OCI-LY1 (cell line): Measurements from ENCODE around the gene TROAP.
"Not testable (repeated sequence)": the region's sequence is repeated elsewhere in the genome, so short reads cannot be mapped to it uniquely, and the experiment has no call there.

Source experiments
- H2AFZ ChIP-seq: fragments of 200-600 bp; sonication (generic), shearing (Covaris generic); 2 replicates; pipeline ENCODE4 v1.6.0; 2014; ENCODE audit warnings: antibody characterized with exemption, mild to moderate bottlenecking, low read length
- H3F3A ChIP-seq: fragments of 200-600 bp; sonication (generic), shearing (Covaris generic); 2 replicates; pipeline ENCODE4 v1.6.0; 2014; ENCODE audit warnings: mild to moderate bottlenecking, antibody characterized with exemption, low read length, moderate library complexity; ENCODE audit not compliant: insufficient read depth
- H3K27ac ChIP-seq: fragments of 200-600 bp; sonication (generic); 2 replicates; pipeline ENCODE4 v1.5.1; 2014; ENCODE audit warnings: low read length, mixed run types, mild to moderate bottlenecking, low read depth; ENCODE audit not compliant: poor library complexity, severe bottlenecking
- H3K27me3 ChIP-seq: fragments of 200-600 bp; sonication (generic); 2 replicates; pipeline ENCODE4 v1.6.0; 2014; ENCODE audit warnings: antibody characterized with exemption, mild to moderate bottlenecking, low read length, moderate library complexity; ENCODE audit not compliant: insufficient read depth
- H3K36me3 ChIP-seq: fragments of 200-600 bp; sonication (generic); 2 replicates; pipeline ENCODE4 v1.6.1; 2014; ENCODE audit warnings: mild to moderate bottlenecking, antibody characterized with exemption, low read length, moderate library complexity, mixed read lengths; ENCODE audit not compliant: insufficient read depth
- H3K4me1 ChIP-seq: fragments of 200-600 bp; sonication (generic); 2 replicates; pipeline ENCODE4 v1.5.1; 2014; ENCODE audit warnings: mild to moderate bottlenecking, low read length, moderate library complexity; ENCODE audit not compliant: insufficient read depth, severe bottlenecking
- H3K4me2 ChIP-seq: fragments of 200-600 bp; sonication (generic), shearing (Covaris generic); 2 replicates; pipeline ENCODE4 v1.6.1; 2014; ENCODE audit warnings: low read length
- H3K4me3 ChIP-seq: fragments of 200-600 bp; sonication (generic); 2 replicates; pipeline ENCODE4 v1.5.1; 2014; ENCODE audit warnings: low read length, low read depth, mild to moderate bottlenecking, mixed read lengths; ENCODE audit not compliant: poor library complexity, severe bottlenecking
- H3K79me2 ChIP-seq: fragments of 200-600 bp; shearing (Covaris generic); 2 replicates; pipeline ENCODE4 v1.6.1; 2016; ENCODE audit warnings: mixed run types, low read length, mixed read lengths; ENCODE audit not compliant: insufficient read depth
- H3K9ac ChIP-seq: fragments of 200-600 bp; sonication (generic), shearing (Covaris generic); 2 replicates; pipeline ENCODE4 v1.6.1; 2014; ENCODE audit warnings: mild to moderate bottlenecking, low read length, mixed read lengths
- H3K9me2 ChIP-seq: fragments of 200-600 bp; sonication (generic), shearing (Covaris generic); 2 replicates; pipeline ENCODE4 v1.6.1; 2014; ENCODE audit warnings: low read depth, mild to moderate bottlenecking, low read length, mixed read lengths
- H3K9me3 ChIP-seq: fragments of 200-600 bp; shearing (Covaris generic); 2 replicates; pipeline ENCODE4 v1.6.1; 2014; ENCODE audit warnings: low read length, mixed read lengths
- H4K20me1 ChIP-seq: fragments of 200-600 bp; sonication (generic), shearing (Covaris generic); 2 replicates; pipeline ENCODE4 v1.6.0; 2016; ENCODE audit warnings: mild to moderate bottlenecking, low read length; ENCODE audit not compliant: insufficient read depth
- EZH2 ChIP-seq: fragments of 200-600 bp; sonication (generic), shearing (Covaris generic); IDR thresholded peaks from 2 replicates; pipeline ENCODE4 v1.8.0; 2017; ENCODE audit warnings: borderline replicate concordance, mixed run types, mild to moderate bottlenecking, antibody characterized with exemption, low read length, moderate library complexity, mixed read lengths
- TF ChIP-seq, protein P1 (sequence below): fragments of 200-600 bp; sonication (generic), shearing (Covaris generic); IDR thresholded peaks from 2 replicates; pipeline ENCODE4 v1.5.1; 2017; ENCODE audit warnings: mild to moderate bottlenecking, antibody characterized with exemption, low read length, moderate library complexity, mixed read lengths

TROAP gene

DNA sequence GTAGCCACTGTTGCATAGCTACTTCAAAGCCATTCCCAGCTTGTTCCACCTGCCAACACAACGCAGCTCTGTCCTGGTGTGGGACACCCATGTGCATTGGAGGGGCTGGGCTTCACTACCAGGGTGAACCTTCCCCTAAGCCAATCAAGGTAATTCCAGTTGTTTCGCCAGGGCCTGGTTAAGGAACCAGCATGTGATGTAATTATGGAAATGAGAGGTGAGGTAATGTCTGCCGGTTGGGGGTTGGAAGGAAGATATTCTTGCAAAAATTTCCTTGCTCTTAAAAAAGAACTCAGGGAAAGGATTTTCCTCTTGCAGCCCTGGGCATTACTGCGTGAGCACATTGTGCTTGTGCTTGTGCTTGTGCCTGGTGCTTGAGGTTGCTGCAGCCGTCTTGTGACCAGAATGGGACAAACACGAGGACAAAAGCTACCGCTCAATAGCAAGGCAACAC, 43.3 kb upstream of the TROAP start:
- H3K36me3 ChIP-seq = no peaks in the 10 kb centered on the region
- no peak overlapping the region for H2AFZ ChIP-seq
- H3K79me2 ChIP-seq = no peaks in the 10 kb centered on the region
- no peak overlapping the region for H3K4me3 ChIP-seq
- H3F3A ChIP-seq = no peaks in the 10 kb centered on the region
- H3K9me3 ChIP-seq = no peaks in the 10 kb centered on the region
- no peaks in the 10 kb centered on the region for H3K27me3 ChIP-seq
- TF ChIP-seq, protein P1, sequence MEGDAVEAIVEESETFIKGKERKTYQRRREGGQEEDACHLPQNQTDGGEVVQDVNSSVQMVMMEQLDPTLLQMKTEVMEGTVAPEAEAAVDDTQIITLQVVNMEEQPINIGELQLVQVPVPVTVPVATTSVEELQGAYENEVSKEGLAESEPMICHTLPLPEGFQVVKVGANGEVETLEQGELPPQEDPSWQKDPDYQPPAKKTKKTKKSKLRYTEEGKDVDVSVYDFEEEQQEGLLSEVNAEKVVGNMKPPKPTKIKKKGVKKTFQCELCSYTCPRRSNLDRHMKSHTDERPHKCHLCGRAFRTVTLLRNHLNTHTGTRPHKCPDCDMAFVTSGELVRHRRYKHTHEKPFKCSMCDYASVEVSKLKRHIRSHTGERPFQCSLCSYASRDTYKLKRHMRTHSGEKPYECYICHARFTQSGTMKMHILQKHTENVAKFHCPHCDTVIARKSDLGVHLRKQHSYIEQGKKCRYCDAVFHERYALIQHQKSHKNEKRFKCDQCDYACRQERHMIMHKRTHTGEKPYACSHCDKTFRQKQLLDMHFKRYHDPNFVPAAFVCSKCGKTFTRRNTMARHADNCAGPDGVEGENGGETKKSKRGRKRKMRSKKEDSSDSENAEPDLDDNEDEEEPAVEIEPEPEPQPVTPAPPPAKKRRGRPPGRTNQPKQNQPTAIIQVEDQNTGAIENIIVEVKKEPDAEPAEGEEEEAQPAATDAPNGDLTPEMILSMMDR = no peak
- no peak for TF ChIP-seq EZH2
- H3K27ac ChIP-seq = no peak overlapping the region
- H3K9ac ChIP-seq = no peak overlapping the region
- H3K4me1 ChIP-seq = no peaks in the 10 kb centered on the region
- no peaks in the 10 kb centered on the region for H3K9me2 ChIP-seq
- no peaks in the 10 kb centered on the region for H4K20me1 ChIP-seq
- no peak overlapping the region for H3K4me2 ChIP-seq

DNA sequence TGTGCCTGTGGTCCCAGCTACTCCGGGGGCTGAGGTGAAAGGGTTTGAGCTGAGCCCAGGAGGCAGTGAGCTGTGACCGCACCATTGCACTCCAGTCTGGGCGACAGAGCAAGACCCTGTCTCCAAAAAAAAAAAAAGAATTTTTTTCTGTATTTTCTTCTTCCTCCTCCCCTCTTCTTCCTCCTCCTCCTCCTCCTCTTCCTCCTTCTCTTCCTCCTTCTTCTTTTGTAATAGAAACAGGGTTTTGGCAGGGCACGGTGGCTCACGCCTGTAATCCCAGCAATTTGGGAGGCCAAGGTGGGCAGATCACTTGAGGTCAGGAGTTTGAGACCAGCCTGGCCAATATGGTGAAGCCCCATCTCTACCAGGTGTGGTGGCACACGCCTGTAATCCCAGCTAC, 42.5 kb upstream of the TROAP start:
- not testable (repeated sequence) for H3K79me2 ChIP-seq, H3K9me3 ChIP-seq, H3K4me3 ChIP-seq, H3F3A ChIP-seq, H3K36me3 ChIP-seq, H3K27me3 ChIP-seq, H3K27ac ChIP-seq, H3K4me2 ChIP-seq, H3K9me2 ChIP-seq, H3K4me1 ChIP-seq, H3K9ac ChIP-seq, H2AFZ ChIP-seq, H4K20me1 ChIP-seq

DNA sequence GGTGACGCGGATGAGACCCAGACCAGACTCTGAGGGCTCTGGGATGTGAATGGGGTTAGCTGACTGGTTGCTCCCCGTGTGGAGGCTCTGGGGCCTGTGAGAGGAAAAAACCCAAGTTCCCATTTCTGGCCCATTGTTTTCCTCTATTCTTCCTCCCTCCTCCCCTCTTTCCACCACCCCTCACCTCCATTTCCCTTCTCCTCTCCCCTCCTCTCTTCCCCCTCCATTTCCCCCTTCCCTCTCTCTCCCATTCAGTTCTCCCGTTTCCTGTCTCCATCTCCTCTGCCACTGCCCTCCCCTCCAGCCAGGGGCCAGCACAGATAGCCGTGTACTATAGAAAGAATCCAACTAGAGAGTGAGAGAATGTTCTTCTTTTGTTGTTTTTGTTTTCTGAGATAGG, 40.8 kb upstream of the TROAP start:
- H3K4me3 ChIP-seq = no peak overlapping the region
- H3K9me3 ChIP-seq = no peaks in the 10 kb centered on the region
- no peak overlapping the region for H3K27ac ChIP-seq
- H3K27me3 ChIP-seq = no peaks in the 10 kb centered on the region
- no peak overlapping the region for H2AFZ ChIP-seq
- no peaks in the 10 kb centered on the region for H3K4me1 ChIP-seq
- H3K79me2 ChIP-seq = no peaks in the 10 kb centered on the region
- H3K4me2 ChIP-seq = no peak overlapping the region
- no peak for TF ChIP-seq EZH2
- TF ChIP-seq, protein P1 = no peak
- no peaks in the 10 kb centered on the region for H3K36me3 ChIP-seq
- no peaks in the 10 kb centered on the region for H3F3A ChIP-seq
- H3K9me2 ChIP-seq = no peaks in the 10 kb centered on the region
- H4K20me1 ChIP-seq = no peaks in the 10 kb centered on the region
- H3K9ac ChIP-seq = no peak overlapping the region

DNA sequence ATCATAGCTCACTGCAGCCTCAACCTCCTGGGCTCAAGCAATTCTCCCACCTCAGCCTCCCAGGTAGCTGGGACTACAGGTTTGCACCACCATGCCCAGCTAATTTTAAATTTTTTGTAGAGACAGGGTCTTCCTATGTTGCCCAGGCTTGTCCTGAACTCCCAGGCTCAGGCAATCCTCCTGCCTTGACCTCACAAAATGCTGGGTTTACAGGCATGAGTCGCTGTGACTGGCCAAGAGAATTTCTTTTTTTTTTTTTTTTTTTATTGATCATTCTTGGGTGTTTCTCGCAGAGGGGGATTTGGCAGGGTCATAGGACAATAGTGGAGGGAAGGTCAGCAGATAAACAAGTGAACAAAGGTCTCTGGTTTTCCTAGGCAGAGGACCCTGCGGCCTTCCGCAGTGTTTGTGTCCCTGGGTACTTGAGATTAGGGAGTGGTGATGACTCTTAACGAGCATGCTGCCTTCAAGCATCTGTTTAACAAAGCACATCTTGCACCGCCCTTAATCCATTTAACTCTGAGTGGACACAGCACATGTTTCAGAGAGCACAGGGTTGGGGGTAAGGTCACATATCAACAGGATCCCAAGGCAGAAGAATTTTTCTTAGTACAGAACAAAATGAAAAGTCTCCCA, 40.2 kb upstream of the TROAP start:
- not testable (repeated sequence) for H3K9me3 ChIP-seq, H3K27me3 ChIP-seq, H3K4me1 ChIP-seq, H3K4me3 ChIP-seq, H4K20me1 ChIP-seq, H2AFZ ChIP-seq, H3K27ac ChIP-seq, H3K79me2 ChIP-seq, H3K9ac ChIP-seq, H3F3A ChIP-seq, H3K9me2 ChIP-seq, H3K4me2 ChIP-seq, H3K36me3 ChIP-seq
